HG03280 (cell line): Measurements from ENCODE around the gene FKRP.

Source experiments
- ATAC-seq: cut with Tn5 transposase; IDR thresholded peaks from one replicate; pipeline ENCODE4 v1.9.1; 2021; ENCODE audit warnings: mild to moderate bottlenecking, moderate library complexity; ENCODE audit not compliant: unreplicated experiment

Gene FKRP

DNA sequence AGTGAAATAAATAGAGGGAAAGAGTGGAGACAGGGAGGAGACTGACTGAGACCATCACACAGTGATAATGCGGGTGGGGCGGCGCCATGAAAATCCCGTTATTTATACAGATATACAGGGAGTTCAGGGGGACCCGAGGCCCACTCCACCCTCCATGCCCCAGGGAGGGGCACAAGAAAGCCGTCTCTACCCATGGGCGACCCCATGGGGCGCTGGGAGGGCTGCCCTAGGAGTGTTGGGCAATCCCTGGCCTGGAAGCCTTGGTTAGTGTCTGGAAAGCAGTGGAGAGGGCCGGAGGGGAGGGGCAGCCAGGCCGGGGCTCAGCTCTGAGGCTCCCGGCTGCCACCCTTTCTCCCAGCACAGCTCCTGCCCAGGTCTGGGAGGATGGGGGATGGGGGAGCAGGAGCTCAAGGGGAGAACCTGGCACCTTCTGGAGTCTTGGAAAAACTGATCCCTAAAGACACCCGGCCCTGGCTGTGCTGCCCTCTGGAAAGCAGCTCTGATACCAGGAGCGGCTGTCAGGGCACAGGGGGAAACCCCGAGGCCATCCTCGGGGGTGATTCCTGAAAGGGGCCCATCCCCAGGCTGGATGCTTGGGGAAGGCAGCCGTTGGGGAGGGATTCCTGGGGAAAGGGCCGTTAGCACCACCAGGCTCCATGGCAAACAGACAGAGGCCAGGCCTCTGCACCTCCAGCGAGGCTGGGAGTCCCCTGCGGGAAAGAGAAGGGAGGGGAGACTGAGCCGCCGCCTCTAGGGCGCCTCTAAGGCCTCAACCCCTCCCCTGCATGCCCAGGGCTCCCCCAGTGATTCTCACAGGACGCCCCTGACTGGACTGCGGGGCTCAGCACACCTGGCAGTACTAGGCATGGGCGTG is 26.0 kb upstream of the FKRP start:
- ATAC-seq = no peak

- no peak for ATAC-seq
These were observed 25.2 kb upstream of the FKRP start for GRCh38 chr19:46720503-46721239.

- ATAC-seq = no peak
These were observed 24.4 kb upstream of the FKRP start for GRCh38 chr19:46721269-46722003.

DNA sequence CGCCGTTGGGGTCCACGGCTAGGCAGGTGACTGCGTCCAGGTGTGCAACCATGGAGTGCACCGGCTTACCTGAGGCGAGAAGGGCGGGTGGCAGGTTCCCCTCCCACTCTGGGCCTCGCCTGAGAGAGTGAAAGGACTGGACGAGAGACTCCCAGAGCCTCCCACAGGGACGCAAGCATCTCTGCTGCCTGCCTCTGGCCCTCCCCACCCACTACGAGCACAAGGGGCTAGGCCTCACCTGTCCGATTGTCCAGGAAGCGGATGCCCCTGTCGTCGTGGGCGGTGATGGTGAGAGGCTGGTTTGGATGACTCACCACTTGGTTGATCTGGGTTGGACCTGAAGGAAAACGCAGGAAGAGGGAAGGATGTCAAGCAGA is 23.9 kb upstream of the FKRP start:
- no peak for ATAC-seq

DNA sequence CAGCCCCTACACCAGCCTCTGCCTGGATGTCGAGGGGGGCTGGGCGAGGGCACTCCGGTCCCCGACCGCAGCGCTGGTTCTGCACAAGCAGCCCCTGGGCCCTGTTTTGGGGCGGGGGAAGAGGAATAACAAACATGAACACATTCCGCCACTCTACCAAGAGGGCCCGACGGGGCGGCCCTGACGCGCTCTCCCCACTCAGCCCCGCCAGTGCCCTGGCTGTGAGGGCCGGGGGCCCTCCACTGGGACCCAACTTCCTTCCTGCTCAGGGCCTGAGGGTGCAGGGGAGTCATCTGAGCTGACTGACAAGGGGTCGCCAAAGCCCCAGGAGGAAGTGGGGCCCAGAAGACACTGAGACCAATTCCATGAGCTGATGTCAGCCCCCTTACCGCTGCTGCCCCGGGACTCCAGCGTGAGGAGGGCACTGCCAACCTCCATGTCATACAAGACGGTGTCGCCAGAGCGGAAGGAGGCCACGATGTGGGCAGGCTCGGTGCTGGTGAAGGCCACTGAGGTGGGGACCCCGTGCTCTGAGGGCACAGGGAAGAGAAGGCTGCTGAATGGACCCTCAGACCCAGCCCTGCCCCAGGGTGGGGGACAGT is 23.3 kb upstream of the FKRP start:
- no peak for ATAC-seq

DNA sequence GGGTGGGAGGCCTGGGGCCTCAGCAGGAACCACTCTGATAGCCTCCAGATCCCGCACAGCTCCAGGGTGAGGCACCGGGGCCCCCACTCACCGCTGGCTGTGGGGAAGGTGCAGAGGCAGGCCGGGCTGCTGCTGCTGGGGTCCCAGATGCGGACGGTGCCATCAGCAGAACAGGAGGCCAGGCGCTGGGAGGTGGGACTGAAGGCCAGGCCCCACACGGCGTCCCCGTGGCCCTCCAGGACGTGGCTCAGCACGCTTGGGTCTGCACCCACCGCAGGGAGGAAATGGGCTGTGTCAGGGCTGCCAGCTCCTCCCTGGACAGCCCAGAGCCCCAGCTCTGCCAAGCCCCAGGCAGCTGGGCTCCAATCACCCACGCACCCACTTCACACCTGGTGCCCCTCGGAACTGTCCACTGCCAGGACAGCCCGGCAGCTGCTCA is 22.8 kb upstream of the FKRP start:
- no peak for ATAC-seq

GRCh38 chr19:46723471-46723870 is 22.4 kb upstream of the FKRP start:
- ATAC-seq = no peak

DNA sequence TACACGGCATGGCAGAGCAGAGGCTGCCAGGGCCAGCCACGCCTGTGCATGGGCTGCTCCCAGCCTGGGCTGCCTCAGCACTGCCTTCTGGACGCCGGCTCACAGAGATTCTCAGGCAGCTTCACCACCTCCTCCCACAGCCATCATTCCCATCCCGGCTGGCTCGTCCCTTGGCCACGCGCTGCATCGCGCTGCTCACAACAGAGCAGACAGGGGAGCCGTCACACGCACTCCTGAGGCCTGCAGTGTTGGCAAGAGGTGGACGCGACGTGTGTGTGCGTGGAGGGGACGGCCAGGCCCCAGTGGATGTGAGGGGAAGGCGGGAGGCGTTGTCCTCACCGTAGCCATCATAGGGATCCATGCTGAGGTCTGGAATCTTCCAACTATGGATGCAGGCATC is 21.4 kb upstream of the FKRP start:
- no peak for ATAC-seq

GRCh38 chr19:46725036-46725820 is 20.6 kb upstream of the FKRP start:
- no peak for ATAC-seq

- ATAC-seq = no peak
These were observed 19.9 kb upstream of the FKRP start for GRCh38 chr19:46725859-46726393.

DNA sequence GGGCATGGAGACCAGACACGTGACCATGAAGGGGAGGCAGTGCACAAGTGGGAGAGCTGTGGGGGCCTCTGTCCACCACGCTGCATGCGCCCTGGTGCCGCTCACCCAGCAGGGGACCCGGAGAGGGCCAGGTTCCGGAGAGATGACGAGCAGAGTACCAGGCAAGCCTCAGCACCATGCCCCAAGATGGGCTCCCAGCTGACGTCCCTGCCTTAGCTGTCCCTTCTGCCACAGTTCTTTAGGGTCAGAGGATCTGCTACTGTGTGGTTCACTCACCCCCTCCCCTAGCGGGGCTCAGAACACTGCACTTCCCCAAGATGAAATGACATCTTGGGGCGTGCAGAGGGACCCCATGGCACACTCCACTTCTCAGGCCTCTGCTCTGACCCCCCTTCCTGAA is 19.3 kb upstream of the FKRP start:
- no peak for ATAC-seq

- ATAC-seq = no peak
These were observed 18.8 kb upstream of the FKRP start for GRCh38 chr19:46726971-46727501.

GRCh38 chr19:46727757-46728156 is 18.1 kb upstream of the FKRP start:
- ATAC-seq = no peak

DNA sequence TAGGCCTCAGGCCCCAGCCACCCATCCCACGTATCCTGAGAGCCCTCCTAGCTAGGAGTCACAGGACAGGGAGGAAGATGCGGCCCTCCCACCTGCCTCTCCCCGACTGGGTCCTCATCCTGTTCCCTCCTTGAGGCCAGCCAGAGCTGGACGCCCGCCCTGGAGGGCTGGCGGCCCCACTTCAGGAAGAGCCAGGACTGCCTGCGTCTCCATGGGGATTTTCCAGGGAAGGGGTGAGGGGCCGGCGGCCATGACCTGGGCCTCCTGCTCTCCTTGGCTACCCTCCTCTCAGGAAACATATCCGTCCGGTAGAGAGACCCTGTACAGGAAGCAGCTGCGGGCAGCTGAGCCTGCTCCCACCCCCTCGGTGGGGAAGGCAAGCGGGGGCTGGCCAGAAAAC is 17.6 kb upstream of the FKRP start:
- no peak for ATAC-seq

GRCh38 chr19:46728693-46729339 is 17.0 kb upstream of the FKRP start:
- ATAC-seq = no peak

DNA sequence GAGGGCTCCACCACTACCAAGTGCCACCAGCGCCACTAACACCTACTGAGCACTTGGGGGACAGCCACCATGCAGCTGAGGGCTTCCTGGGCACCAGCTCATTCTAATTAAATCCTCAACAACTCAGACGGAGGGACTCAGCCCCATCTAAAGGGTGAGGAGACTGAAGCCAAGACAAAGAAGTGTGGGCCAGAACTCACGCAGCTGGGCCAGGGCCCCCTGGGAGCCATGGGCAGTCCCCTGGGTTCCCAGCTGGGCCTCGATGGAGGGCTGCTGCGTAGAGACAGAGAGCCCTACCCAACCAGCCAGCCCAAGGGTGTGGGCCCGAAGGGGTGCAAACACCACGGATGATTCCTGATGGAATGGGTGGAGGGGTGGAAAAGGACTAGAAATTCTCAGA is 16.2 kb upstream of the FKRP start:
- ATAC-seq = no peak

- no peak for ATAC-seq
These were observed 15.7 kb upstream of the FKRP start for GRCh38 chr19:46730187-46730586.

- ATAC-seq = no peak
These were observed 15.3 kb upstream of the FKRP start for GRCh38 chr19:46730595-46730994.

- no peak for ATAC-seq
These were observed 14.8 kb upstream of the FKRP start for GRCh38 chr19:46731007-46731501.
